T-cell (primary cell): ENCODE measurements around the gene TRAF7. TPM values are rescaled to one million over a fixed set of nuclear protein-coding genes. Genes with fewer than 3 reads are reported as not detected.
A peak's percentile ranks its signal among the peaks of the same experiment; 100 is the strongest.

Experiments used
- ATAC-seq, 4 experiments: fragments of 200-7000 bp in 3 of 4; fragments of 150-1000 bp in 1 of 4; cut with Tn5 transposase; replicated peaks in 1 of 4; 1 replicate in 3 of 4; 2 replicates in 1 of 4; pipeline ENCODE4 v1.10.0; 2021; ENCODE audit warnings: moderate library complexity in 3 of 4, mild to moderate bottlenecking in 2 of 4, moderate number of reproducible peaks in 1 of 4
- CTCF ChIA-PET, 2 donors: fragments of 300-600 bp; sonication (Branson Sonifier 250); formaldehyde crosslinking; loops; one replicate each; lab custom pipeline; 2022; ENCODE audit warnings: antibody characterized with exemption in 2 of 2; lab: Charles Lee
- POLR2A ChIA-PET, 2 donors: fragments of 300-600 bp; sonication (Branson Sonifier 250); formaldehyde crosslinking; loops; one replicate each; lab custom pipeline; 2022; ENCODE audit warnings: antibody characterized with exemption in 2 of 2; lab: Charles Lee
- DNase-seq, 35 experiments: peaks; one replicate each; pipeline versions ENCODE4 v3.0.0 to v3.0.0-alpha.2; 2013 to 2023
- H3K27ac ChIP-seq: one replicate; pipeline ENCODE4 v1.5.1; 2013; ENCODE audit warnings: low read length
- H3K27me3 ChIP-seq, 2 experiments: replicated peaks in 1 of 2; 1 replicate in 1 of 2; 2 replicates in 1 of 2; pipeline versions ENCODE4 v1.6.1 to v1.7.0; 2013; ENCODE audit warnings: low read length in 1 of 2, mixed read lengths in 1 of 2; ENCODE audit not compliant: control insufficient read depth in 2 of 2, insufficient read depth in 2 of 2; ENCODE audit errors: extremely low read depth in 1 of 2
- H3K36me3 ChIP-seq, 2 donors: 1 replicate in 1 of 2; 2 replicates in 1 of 2; pipeline versions ENCODE4 v1.6.1 to v1.7.0; 2013; ENCODE audit warnings: low read length in 1 of 2; ENCODE audit not compliant: control insufficient read depth in 2 of 2, insufficient read depth in 1 of 2; ENCODE audit errors: extremely low read depth in 1 of 2
- H3K4me1 ChIP-seq, 2 experiments: 1 replicate in 1 of 2; 2 replicates in 1 of 2; pipeline versions ENCODE4 v1.6.1 to v1.7.0; 2013; ENCODE audit warnings: low read length in 2 of 2, mixed read lengths in 1 of 2; ENCODE audit not compliant: insufficient read depth in 2 of 2, control insufficient read depth in 1 of 2; ENCODE audit errors: extremely low read depth in 1 of 2
- H3K4me3 ChIP-seq, 2 donors: 1 replicate in 1 of 2; 2 replicates in 1 of 2; pipeline versions ENCODE4 v1.5.1 to v1.7.0; 2013; ENCODE audit warnings: mild to moderate bottlenecking in 2 of 2, low read length in 1 of 2, moderate library complexity in 1 of 2; ENCODE audit not compliant: control insufficient read depth in 1 of 2; ENCODE audit errors: extremely low read depth in 1 of 2
- H3K9me3 ChIP-seq: 2 replicates; pipeline ENCODE4 v1.7.0; 2013
- H3K27ac Mint-ChIP-seq, 2 donors: one replicate each; pipeline ENCODE4 v1.8.0; 2020 to 2021; ENCODE audit warnings: mild to moderate bottlenecking in 2 of 2, mixed read lengths in 2 of 2
- H3K27me3 Mint-ChIP-seq, 2 donors: one replicate each; pipeline ENCODE4 v1.8.0; 2021 to 2022; ENCODE audit warnings: mixed read lengths in 2 of 2
- H3K36me3 Mint-ChIP-seq: one replicate; pipeline ENCODE4 v1.8.0; 2021; ENCODE audit warnings: mixed read lengths
- H3K4me1 Mint-ChIP-seq, 3 donors: one replicate each; pipeline ENCODE4 v1.8.0; 2020 to 2022; ENCODE audit warnings: mixed read lengths in 3 of 3, mild to moderate bottlenecking in 1 of 3
- H3K4me3 Mint-ChIP-seq, 3 donors: one replicate each; pipeline ENCODE4 v1.8.0; 2020 to 2022; ENCODE audit warnings: mild to moderate bottlenecking in 3 of 3, mixed read lengths in 3 of 3, moderate library complexity in 3 of 3
- H3K9me3 Mint-ChIP-seq, 3 donors: one replicate each; pipeline ENCODE4 v1.8.0; 2020 to 2022; ENCODE audit warnings: mixed read lengths in 3 of 3
- WGBS: methylation state at CpG from one replicate; pipeline ENCODE4 v1.1.5; 2013; ENCODE audit warnings: missing lambda C conversion rate; ENCODE audit not compliant: insufficient coverage; 5-methylcytosine and 5-hydroxymethylcytosine counted together
- total RNA-seq, 35 experiments: library from RNA in 6 of 35; stranded (reverse) in 6 of 35; fragments of 120-200 nt in 1 of 35; gene quantifications; one replicate each; pipeline versions ENCODE4 v1.2.1 to v1.2.4 and lab custom pipeline; 2013 to 2026

The TRAF7 gene
- total RNA-seq, 5 donors from 2014 or later (not counting 1 experiment from before 2014, with no cell fraction given), result 25.6 to 54.3 (median 43.9) TPM

- no peak overlapping the region for H3K4me3 Mint-ChIP-seq
- no peak overlapping the region for H3K4me3 ChIP-seq
- peak; percentile 58 to 87 (median 67) for ATAC-seq
- H3K9me3 Mint-ChIP-seq, result no peaks in the 10 kb centered on the region
- peaks cover 11 to 24% of the 10 kb centered on the region in 2 donors for H3K36me3 ChIP-seq
- no peaks in the 10 kb centered on the region for H3K27me3 Mint-ChIP-seq
- no peaks in the 10 kb centered on the region for H3K9me3 ChIP-seq
- H3K36me3 Mint-ChIP-seq, result peaks cover 14% of the 10 kb centered on the region
- whole genome bisulfite sequencing, result 53% methylated on average over 102 of the region's 106 CpGs
- H3K4me1 Mint-ChIP-seq, result peaks cover 0 to 1% (median 0%) of the 10 kb centered on the region in 3 donors
- no peak overlapping the region for H3K27ac ChIP-seq
- peak in 28 of 35 experiments; percentile 10 to 56 (median 28) for DNase-seq
- no peaks in the 10 kb centered on the region for H3K27me3 ChIP-seq
- POLR2A ChIA-PET, result no interaction called here
- H3K4me1 ChIP-seq, result peaks cover 0 to 6% of the 10 kb centered on the region in 2 experiments
- CTCF ChIA-PET, result no interaction called here
- no peak overlapping the region for H3K27ac Mint-ChIP-seq
Measured at GRCh38 chr16:2178321-2179106, 22.9 kb downstream of the TRAF7 start.

GRCh38 chr16:2179107-2179501 lies 23.5 kb downstream of the TRAF7 start:
- 58% methylated on average over 22 of the region's 50 CpGs for WGBS
- ChIA-PET POLR2A (no interaction called here), CTCF (no interaction called here)
- Histone ChIP-seq H3K9me3 (no peaks in the 10 kb centered on the region), H3K27ac (no peak overlapping the region), H3K4me1 (peaks cover 0 to 6% of the 10 kb centered on the region in 2 experiments), H3K36me3 (peaks cover 11 to 20% of the 10 kb centered on the region in 2 donors), H3K27me3 (no peaks in the 10 kb centered on the region), H3K4me3 (no peak overlapping the region)
- Mint-ChIP-seq H3K27me3 (no peaks in the 10 kb centered on the region), H3K9me3 (no peaks in the 10 kb centered on the region), H3K27ac (no peak overlapping the region), H3K4me1 (peaks cover 0 to 1% (median 0%) of the 10 kb centered on the region in 3 donors), H3K4me3 (no peak overlapping the region), H3K36me3 (peaks cover 10% of the 10 kb centered on the region)
- peak in 1 of 4 experiments; percentile 13 for ATAC-seq
- no peak for DNase-seq

- Histone ChIP-seq H3K36me3 (peaks cover 11 to 15% of the 10 kb centered on the region in 2 donors), H3K27ac (no peak overlapping the region), H3K4me1 (peaks cover 0 to 6% of the 10 kb centered on the region in 2 experiments), H3K9me3 (no peaks in the 10 kb centered on the region), H3K4me3 (no peak overlapping the region), H3K27me3 (no peaks in the 10 kb centered on the region)
- Mint-ChIP-seq H3K4me3 (no peak overlapping the region), H3K4me1 (peaks cover 0 to 1% (median 0%) of the 10 kb centered on the region in 3 donors), H3K27ac (no peak overlapping the region), H3K27me3 (no peaks in the 10 kb centered on the region), H3K36me3 (peaks cover 6% of the 10 kb centered on the region), H3K9me3 (no peaks in the 10 kb centered on the region)
- POLR2A ChIA-PET, result no interaction called here
- DNase-seq, result no peak
- CTCF ChIA-PET, result no interaction called here
- ATAC-seq, result no peak
- 98% methylated on average over 27 of the region's 31 CpGs for WGBS
Measured at GRCh38 chr16:2179576-2179975, 24.0 kb downstream of the TRAF7 start.

- Histone ChIP-seq H3K4me1 (peaks cover 0 to 6% of the 10 kb centered on the region in 2 experiments), H3K36me3 (peaks cover 7 to 8% of the 10 kb centered on the region in 2 donors), H3K9me3 (no peaks in the 10 kb centered on the region), H3K27ac (no peak overlapping the region), H3K4me3 (no peak overlapping the region), H3K27me3 (no peaks in the 10 kb centered on the region)
- CTCF ChIA-PET, result no interaction called here
- Mint-ChIP-seq H3K4me1 (peaks cover 0 to 1% (median 0%) of the 10 kb centered on the region in 3 donors), H3K4me3 (no peak overlapping the region), H3K27ac (no peak overlapping the region), H3K9me3 (no peaks in the 10 kb centered on the region), H3K36me3 (peaks cover 6% of the 10 kb centered on the region), H3K27me3 (no peaks in the 10 kb centered on the region)
- 95% methylated on average over 43 of the region's 43 CpGs for WGBS
- POLR2A ChIA-PET, result no interaction called here
- no peak for DNase-seq
- ATAC-seq, result no peak
Measured at GRCh38 chr16:2180461-2180860, 24.9 kb downstream of the TRAF7 start.

- H3K27ac Mint-ChIP-seq, result no peak overlapping the region
Measured at GRCh38 chr16:2180962-2181923, 25.7 kb downstream of the TRAF7 start.

GRCh38 chr16:2181952-2182351 lies 26.4 kb downstream of the TRAF7 start:
- Mint-ChIP-seq H3K4me3 (no peak overlapping the region), H3K9me3 (no peaks in the 10 kb centered on the region)
- CTCF ChIA-PET, result no interaction called here

More at GRCh38 chr16:2180962-2181923, 25.7 kb downstream of the TRAF7 start:
- ChIA-PET CTCF (no interaction called here), POLR2A (interaction anchor here in 1 of 2 donors (0.6 kb wide), 1 partner anchor 124 kb away, joined by 3 read pairs; no protein-coding TSS in a partner anchor)
- H3K27me3 ChIP-seq, result no peaks in the 10 kb centered on the region
- no peaks in the 10 kb centered on the region for H3K27me3 Mint-ChIP-seq
- H3K9me3 ChIP-seq, result no peaks in the 10 kb centered on the region
- no peak overlapping the region for H3K27ac ChIP-seq
- WGBS, result 88% methylated on average over 43 of the region's 46 CpGs
- no peak overlapping the region for H3K4me3 ChIP-seq
- H3K4me3 Mint-ChIP-seq, result no peak overlapping the region
- ATAC-seq (no peak), DNase-seq (no peak)
- peaks cover 0 to 6% of the 10 kb centered on the region in 2 experiments for H3K4me1 ChIP-seq
- H3K36me3 ChIP-seq, result no peaks in the 10 kb centered on the region
- H3K36me3 Mint-ChIP-seq, result peaks cover under 1% of the 10 kb centered on the region
- H3K9me3 Mint-ChIP-seq, result no peaks in the 10 kb centered on the region
- peaks cover 0 to 1% (median 0%) of the 10 kb centered on the region in 3 donors for H3K4me1 Mint-ChIP-seq

More at GRCh38 chr16:2181952-2182351, 26.4 kb downstream of the TRAF7 start:
- Mint-ChIP-seq H3K36me3 (no peaks in the 10 kb centered on the region), H3K27ac (no peak overlapping the region), H3K4me1 (peaks cover 0 to 1% (median 0%) of the 10 kb centered on the region in 3 donors), H3K27me3 (no peaks in the 10 kb centered on the region)
- DNase-seq (no peak), ATAC-seq (no peak)
- H3K27ac ChIP-seq, result no peak overlapping the region
- no peaks in the 10 kb centered on the region for H3K36me3 ChIP-seq
- H3K4me1 ChIP-seq, result peaks cover 0 to 6% of the 10 kb centered on the region in 2 experiments
- no peak overlapping the region for H3K4me3 ChIP-seq
- POLR2A ChIA-PET, result no interaction called here
- H3K27me3 ChIP-seq, result no peaks in the 10 kb centered on the region
- 78% methylated on average over 20 of the region's 20 CpGs for WGBS
- no peaks in the 10 kb centered on the region for H3K9me3 ChIP-seq
